Forelimb muscle (tissue), 1 donor: ENCODE data around the gene IRF3. TPM values are rescaled to one million over a fixed set of nuclear protein-coding genes. Genes with fewer than 3 reads are reported as not detected.
"Not testable (repeated sequence)": the region's sequence is repeated elsewhere in the genome, so short reads cannot be mapped to it uniquely, and the experiment has no call there.

Experiments used
- DNase-seq: peaks from one replicate; pipeline ENCODE4 v3.0.0-alpha.2; 2013; ENCODE audit warnings: low read depth
- polyA plus RNA-seq: library from polyadenylated mRNA; unstranded; fragments of 120-200 nt; gene quantifications from one replicate; pipeline ENCODE4 v1.2.1, GENCODE V29; 2013; ENCODE audit not compliant: insufficient read length

Gene IRF3
- polyA plus RNA-seq, 1 donor, result 33.2 TPM

- no peak for DNase-seq
These were observed 19.1 kb downstream of the IRF3 start for GRCh38 chr19:49646586-49646985.

- no peak for DNase-seq
These were observed 19.7 kb downstream of the IRF3 start for GRCh38 chr19:49645995-49646394.

GRCh38 chr19:49645592-49645991 is 20.1 kb downstream of the IRF3 start:
- DNase-seq, result no peak

GRCh38 chr19:49643466-49643865 is 22.2 kb downstream of the IRF3 start:
- no peak for DNase-seq

- DNase-seq, result no peak
These were observed 23.1 kb downstream of the IRF3 start for GRCh38 chr19:49642492-49643035.

GRCh38 chr19:49641688-49642491 is 23.8 kb downstream of the IRF3 start, which contains the start of gene SCAF1:
Gene SCAF1, plus strand, starts transcription at chr19:49642209. Its CDS starts 2,818 bp downstream, at chr19:49645027.
- DNase-seq, result peak; percentile 97

- peak; percentile 99 for DNase-seq
These were observed 25.4 kb downstream of the IRF3 start, which contains the start of gene RRAS for GRCh38 chr19:49640113-49640898. Gene RRAS, minus strand, starts transcription at chr19:49640143. Its CDS starts 45 bp downstream, at chr19:49640098.

- no peak for DNase-seq
These were observed 26.1 kb downstream of the IRF3 start for GRCh38 chr19:49639401-49640112.

- no peak for DNase-seq
These were observed 27.6 kb downstream of the IRF3 start for GRCh38 chr19:49637821-49638738.

- DNase-seq, result no peak
These were observed 29.3 kb downstream of the IRF3 start for GRCh38 chr19:49636233-49636932.

GRCh38 chr19:49635530-49636232 is 30.0 kb downstream of the IRF3 start:
- no peak for DNase-seq

- not testable (repeated sequence) for DNase-seq
These were observed 32.4 kb downstream of the IRF3 start for GRCh38 chr19:49633273-49633672.

- DNase-seq, result no peak
These were observed 33.1 kb downstream of the IRF3 start for GRCh38 chr19:49632576-49632975.

- DNase-seq, result no peak
These were observed 34.0 kb downstream of the IRF3 start for GRCh38 chr19:49631610-49632192.

- no peak for DNase-seq
These were observed 34.6 kb downstream of the IRF3 start for GRCh38 chr19:49631014-49631588.

GRCh38 chr19:49629659-49630058 is 36.0 kb downstream of the IRF3 start:
- DNase-seq, result no peak

GRCh38 chr19:49626226-49626625 is 39.4 kb downstream of the IRF3 start:
- DNase-seq, result no peak
